CD4-positive, alpha-beta T cell treated with Interleukin-4 for 4 hours (primary cell): ENCODE measurements around the gene KAT7.

ENCODE experiments used
- DNase-seq: peaks from one replicate; pipeline ENCODE4 v3.0.0-alpha.2; 2020

KAT7 gene

GRCh38 chr17:49843774-49844350, 55.4 kb downstream of the KAT7 start:
- DNase-seq, result peak; percentile 26

GRCh38 chr17:49845321-49845720, 56.8 kb downstream of the KAT7 start:
- DNase-seq, result no peak

GRCh38 chr17:49846938-49847712, 58.6 kb downstream of the KAT7 start:
- no peak for DNase-seq

- DNase-seq, result no peak
These were observed 59.6 kb downstream of the KAT7 start, which contains the start of gene TAC4 for GRCh38 chr17:49848019-49848473. TSS of gene TAC4 (minus strand) at chr17:49848069. CDS start at chr17:49848017, 52 bp downstream.

- no peak for DNase-seq
These were observed 60.3 kb downstream of the KAT7 start for GRCh38 chr17:49848739-49849138.

GRCh38 chr17:49850218-49850610, 61.7 kb downstream of the KAT7 start:
- no peak for DNase-seq

GRCh38 chr17:49850772-49851386, 62.4 kb downstream of the KAT7 start:
- no peak for DNase-seq

GRCh38 chr17:49851387-49852291, 63.2 kb downstream of the KAT7 start:
- DNase-seq, result peak; percentile 59

- DNase-seq, result no peak
These were observed 65.1 kb downstream of the KAT7 start for GRCh38 chr17:49853470-49854015.

- no peak for DNase-seq
These were observed 65.6 kb downstream of the KAT7 start for GRCh38 chr17:49854126-49854525.

GRCh38 chr17:49858796-49859195, 70.3 kb downstream of the KAT7 start:
- DNase-seq, result no peak

GRCh38 chr17:49859991-49860953, 71.8 kb downstream of the KAT7 start:
- no peak for DNase-seq

GRCh38 chr17:49861150-49861884, 72.8 kb downstream of the KAT7 start:
- DNase-seq, result peak; percentile 43

GRCh38 chr17:49862781-49863331, 74.4 kb downstream of the KAT7 start:
- DNase-seq, result no peak

GRCh38 chr17:49866019-49866380, 77.5 kb downstream of the KAT7 start:
- DNase-seq, result no peak

GRCh38 chr17:49866882-49867413, 78.5 kb downstream of the KAT7 start:
- no peak for DNase-seq

GRCh38 chr17:49869038-49869374, 80.5 kb downstream of the KAT7 start:
- DNase-seq, result no peak

GRCh38 chr17:49870298-49870697, 81.8 kb downstream of the KAT7 start:
- no peak for DNase-seq

GRCh38 chr17:49871211-49871610, 82.7 kb downstream of the KAT7 start:
- no peak for DNase-seq

- DNase-seq, result no peak
These were observed 84.4 kb downstream of the KAT7 start for GRCh38 chr17:49872754-49873377.
